Measurements from ENCODE around the gene YY1.
A peak's percentile ranks its signal among the peaks of the same experiment; 100 is the strongest.
"Not testable (repeated sequence)": the region's sequence is repeated elsewhere in the genome, so short reads cannot be mapped to it uniquely, and the experiment has no call there.

Gene YY1

DNA sequence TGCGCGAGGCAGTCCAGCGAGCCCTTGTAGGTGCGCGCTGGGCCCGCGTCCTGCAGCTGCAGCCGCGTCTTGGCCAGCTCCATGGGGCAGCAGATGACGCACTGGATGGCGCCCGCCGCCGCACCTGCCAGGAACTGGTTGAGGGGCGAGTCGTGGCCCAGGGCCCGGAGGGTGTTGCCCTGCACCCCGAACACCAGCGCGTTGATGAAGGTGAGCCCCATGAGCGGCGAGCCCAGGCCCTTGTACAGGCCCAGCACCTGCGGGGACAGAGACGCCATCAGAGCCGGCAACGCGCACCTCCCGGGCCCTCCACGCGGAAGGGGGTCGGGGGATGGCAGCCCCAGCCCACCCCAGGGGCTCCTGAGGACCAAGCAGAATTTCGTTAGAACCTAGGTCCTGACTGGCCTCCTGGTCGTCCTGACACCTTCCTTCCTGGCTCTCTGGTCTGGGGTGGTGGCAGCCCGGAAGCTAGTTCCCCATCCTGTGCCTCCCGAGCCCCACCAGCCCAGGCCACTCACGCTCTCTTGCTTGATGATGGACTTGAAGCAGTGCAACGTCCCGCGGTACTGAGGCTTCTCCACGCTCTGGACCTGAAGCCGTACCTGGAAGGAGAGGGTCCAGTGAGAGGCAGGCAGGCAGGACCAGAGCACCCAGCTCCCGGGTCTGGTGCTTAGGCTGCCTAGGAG lies 54.0 kb downstream of the YY1 start:
- H3K27ac ChIP-seq (ENCODE audit: low read depth, low read length): no peak overlapping the region
- H3K4me3 ChIP-seq (ENCODE audit: low read length): no peak overlapping the region
- peaks cover 15% of the 10 kb centered on the region for H3K4me1 ChIP-seq (ENCODE audit: control insufficient read depth, insufficient read depth, low read length)
- peaks cover 2% of the 10 kb centered on the region for H3K36me3 ChIP-seq (ENCODE audit: control insufficient read depth, insufficient read depth, low read length)
- no peak overlapping the region for H3K9ac ChIP-seq (ENCODE audit: low read length)
- no peaks in the 10 kb centered on the region for H3K27me3 ChIP-seq (ENCODE audit: control insufficient read depth, insufficient read depth, low read length)

DNA sequence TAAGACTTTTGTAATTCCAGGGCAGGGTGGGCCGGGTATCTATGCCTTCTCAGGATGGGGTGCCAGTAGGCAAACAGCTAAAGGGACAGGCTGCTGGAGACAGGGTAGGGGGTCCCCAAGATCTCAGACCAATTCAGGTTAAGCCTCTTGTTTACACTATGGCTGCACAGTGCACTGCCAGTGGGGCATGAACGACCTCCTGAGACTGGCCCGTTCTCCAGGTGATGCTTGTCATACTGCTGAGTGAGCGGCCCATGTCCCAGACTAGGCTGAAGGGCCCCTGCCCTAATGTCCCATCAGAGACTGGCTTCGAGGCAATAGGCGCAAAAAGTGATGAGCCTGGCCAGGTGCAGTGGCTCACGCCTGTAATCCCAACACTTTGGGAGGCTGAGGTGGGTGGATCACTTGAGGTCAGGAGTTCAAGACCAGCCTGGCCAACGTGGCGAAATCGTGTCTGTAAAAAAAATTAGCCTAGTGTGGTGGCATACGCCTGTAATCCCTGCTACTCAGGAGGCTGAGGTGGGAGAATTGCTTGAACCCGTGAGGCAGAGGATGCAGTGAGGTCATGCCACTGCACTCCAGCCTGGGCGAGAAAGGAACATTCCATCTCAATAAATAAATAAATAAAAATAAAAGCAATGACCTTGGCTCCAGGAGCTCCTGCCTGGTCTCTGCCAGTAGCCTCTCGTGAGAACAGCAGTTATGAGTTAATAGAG lies 54.7 kb downstream of the YY1 start:
- no peak overlapping the region for H3K9ac ChIP-seq (ENCODE audit: low read length)
- H3K4me3 ChIP-seq (ENCODE audit: low read length): no peak overlapping the region
- peaks cover 2% of the 10 kb centered on the region for H3K36me3 ChIP-seq (ENCODE audit: control insufficient read depth, insufficient read depth, low read length)
- no peak overlapping the region for H3K27ac ChIP-seq (ENCODE audit: low read depth, low read length)
- H3K27me3 ChIP-seq (ENCODE audit: control insufficient read depth, insufficient read depth, low read length): no peaks in the 10 kb centered on the region
- peaks cover 17% of the 10 kb centered on the region for H3K4me1 ChIP-seq (ENCODE audit: control insufficient read depth, insufficient read depth, low read length)

DNA sequence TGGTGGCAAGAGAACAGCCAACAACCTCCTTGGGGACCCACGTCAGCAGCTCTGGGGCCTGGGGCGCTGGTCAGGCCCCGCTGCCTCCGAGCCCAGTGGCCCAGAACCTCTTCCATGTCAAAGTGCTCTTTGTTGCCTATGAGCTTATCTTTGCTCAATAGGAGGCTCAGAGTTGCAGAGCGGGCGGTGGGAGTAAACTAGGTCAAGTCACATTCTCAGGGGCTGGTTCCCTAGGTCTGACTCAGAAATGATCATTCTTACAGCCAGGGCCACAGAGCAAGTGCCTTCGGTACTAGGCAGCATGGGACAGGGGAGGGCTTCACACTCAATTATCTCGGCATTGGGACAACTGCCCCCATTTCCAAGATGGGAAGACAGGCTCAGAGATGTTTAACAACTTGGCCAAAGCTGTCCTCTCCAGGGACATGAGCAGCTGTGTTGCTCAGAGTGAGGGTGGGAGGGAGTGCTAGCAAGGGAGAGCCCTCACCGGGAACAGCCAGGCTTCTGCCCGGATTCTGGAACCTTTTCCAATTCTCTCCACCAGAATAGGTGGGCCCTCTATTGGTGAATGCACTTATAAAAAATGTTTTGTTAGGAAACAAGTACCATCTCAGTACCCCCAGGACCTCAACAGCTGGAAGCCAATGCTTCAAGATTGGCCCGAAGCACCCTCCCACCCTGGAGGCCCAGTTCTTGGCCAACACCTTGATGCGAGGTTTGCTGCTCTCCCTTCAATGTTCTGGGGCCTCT lies 55.4 kb downstream of the YY1 start:
- Histone ChIP-seq H3K4me3 (ENCODE audit: low read length) (no peak overlapping the region), H3K27me3 (ENCODE audit: control insufficient read depth, insufficient read depth, low read length) (no peaks in the 10 kb centered on the region), H3K36me3 (ENCODE audit: control insufficient read depth, insufficient read depth, low read length) (peaks cover 2% of the 10 kb centered on the region), H3K4me1 (ENCODE audit: control insufficient read depth, insufficient read depth, low read length) (peaks cover 17% of the 10 kb centered on the region), H3K27ac (ENCODE audit: low read depth, low read length) (no peak overlapping the region), H3K9ac (ENCODE audit: low read length) (no peak overlapping the region)

DNA sequence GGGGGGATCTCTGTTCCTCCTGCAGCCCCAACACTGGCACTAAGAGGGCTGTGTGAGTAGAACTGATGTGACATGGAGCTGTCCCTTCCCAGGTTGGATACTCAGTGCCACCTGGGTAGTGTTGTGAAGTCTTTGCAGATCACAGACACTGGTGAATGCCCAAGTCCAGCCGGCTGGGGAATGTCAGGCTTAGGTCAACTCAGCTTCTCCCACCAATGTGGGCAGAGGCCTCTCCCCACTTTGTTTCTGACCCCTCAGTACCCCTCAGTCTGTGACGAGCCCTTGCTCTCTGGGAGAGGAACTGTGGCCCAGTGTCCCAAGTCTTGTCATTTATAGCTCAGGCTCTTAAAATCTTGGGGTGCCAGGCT lies 56.0 kb downstream of the YY1 start:
- Histone ChIP-seq H3K36me3 (ENCODE audit: control insufficient read depth, insufficient read depth, low read length) (peaks cover 2% of the 10 kb centered on the region), H3K27me3 (ENCODE audit: control insufficient read depth, insufficient read depth, low read length) (no peaks in the 10 kb centered on the region), H3K4me3 (ENCODE audit: low read length) (no peak overlapping the region), H3K27ac (ENCODE audit: low read depth, low read length) (no peak overlapping the region), H3K4me1 (ENCODE audit: control insufficient read depth, insufficient read depth, low read length) (peaks cover 17% of the 10 kb centered on the region), H3K9ac (ENCODE audit: low read length) (no peak overlapping the region)

DNA sequence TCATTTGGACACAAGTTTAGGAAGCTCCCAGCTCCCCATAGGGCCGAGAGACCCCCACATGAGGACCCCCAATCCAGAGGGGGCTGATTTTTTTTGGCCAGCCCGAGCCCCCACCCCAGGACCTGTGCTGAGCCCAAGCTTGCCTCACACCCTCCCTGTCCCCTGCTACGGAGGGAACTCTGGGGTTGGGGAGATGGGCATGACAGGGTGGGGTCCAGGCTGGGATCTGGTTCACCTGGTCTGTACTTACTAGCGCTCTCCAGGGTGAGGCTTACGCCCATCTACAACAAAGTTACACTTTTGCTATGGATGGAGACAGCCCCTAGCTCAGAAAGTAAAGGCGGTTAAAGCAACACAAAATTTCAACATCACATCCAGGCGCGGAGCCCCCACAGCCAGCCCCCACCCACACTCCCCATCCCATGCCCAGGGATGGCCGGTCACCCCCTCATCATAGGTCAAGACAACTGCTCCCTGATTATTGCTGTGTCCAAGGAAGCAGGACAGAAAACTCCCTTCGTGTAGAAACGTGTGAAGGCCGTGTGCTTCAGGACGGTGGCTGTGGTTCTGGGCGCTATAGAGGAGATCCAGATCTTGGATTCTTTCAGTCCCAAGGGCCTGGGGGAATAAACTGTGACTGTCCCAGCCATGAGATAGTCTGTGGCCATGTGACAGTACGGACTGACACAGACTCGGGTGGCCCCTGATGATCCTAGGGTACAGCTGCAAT lies 56.6 kb downstream of the YY1 start:
- Histone ChIP-seq H3K27ac (ENCODE audit: low read depth, low read length) (no peak overlapping the region), H3K4me1 (ENCODE audit: control insufficient read depth, insufficient read depth, low read length) (peaks cover 17% of the 10 kb centered on the region), H3K4me3 (ENCODE audit: low read length) (no peak overlapping the region)

DNA sequence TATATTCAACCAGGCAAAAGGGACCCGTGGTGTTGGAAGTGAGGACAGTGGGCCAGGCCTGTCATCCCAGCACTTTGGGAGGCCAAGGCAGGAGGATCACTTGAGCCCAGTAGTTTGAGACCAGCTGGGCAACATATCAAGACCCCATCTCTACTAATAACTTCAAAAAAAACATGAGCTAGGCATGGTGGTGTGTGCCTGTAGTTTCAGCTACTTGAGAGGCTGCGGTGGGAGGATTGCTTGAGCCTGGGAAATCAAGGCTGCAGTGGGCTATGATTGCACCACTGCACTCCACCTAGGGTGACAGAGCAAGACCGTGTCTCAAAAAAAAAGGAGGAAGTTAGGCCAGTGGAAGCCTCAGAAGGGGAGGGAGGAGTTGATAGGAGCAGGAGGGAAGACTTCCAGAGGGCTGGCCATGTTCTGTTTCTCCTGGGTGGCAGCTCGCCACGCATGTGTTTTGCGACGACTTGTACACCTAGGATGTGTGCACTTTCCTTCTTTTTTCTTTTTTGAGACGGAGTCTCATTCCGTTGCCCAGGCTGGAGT lies 57.2 kb downstream of the YY1 start:
- Histone ChIP-seq H3K36me3 (ENCODE audit: control insufficient read depth, insufficient read depth, low read length) (no peaks in the 10 kb centered on the region), H3K9ac (ENCODE audit: low read length) (no peak overlapping the region), H3K4me3 (ENCODE audit: low read length) (no peak overlapping the region), H3K27me3 (ENCODE audit: control insufficient read depth, insufficient read depth, low read length) (no peaks in the 10 kb centered on the region), H3K27ac (ENCODE audit: low read depth, low read length) (peak overlapping the region; percentile 34), H3K4me1 (ENCODE audit: control insufficient read depth, insufficient read depth, low read length) (peaks cover 17% of the 10 kb centered on the region)

More for the DNA sequence above, 56.6 kb downstream of the YY1 start:
- Histone ChIP-seq H3K9ac (ENCODE audit: low read length) (no peak overlapping the region), H3K36me3 (ENCODE audit: control insufficient read depth, insufficient read depth, low read length) (peaks cover 2% of the 10 kb centered on the region), H3K27me3 (ENCODE audit: control insufficient read depth, insufficient read depth, low read length) (no peaks in the 10 kb centered on the region)

DNA sequence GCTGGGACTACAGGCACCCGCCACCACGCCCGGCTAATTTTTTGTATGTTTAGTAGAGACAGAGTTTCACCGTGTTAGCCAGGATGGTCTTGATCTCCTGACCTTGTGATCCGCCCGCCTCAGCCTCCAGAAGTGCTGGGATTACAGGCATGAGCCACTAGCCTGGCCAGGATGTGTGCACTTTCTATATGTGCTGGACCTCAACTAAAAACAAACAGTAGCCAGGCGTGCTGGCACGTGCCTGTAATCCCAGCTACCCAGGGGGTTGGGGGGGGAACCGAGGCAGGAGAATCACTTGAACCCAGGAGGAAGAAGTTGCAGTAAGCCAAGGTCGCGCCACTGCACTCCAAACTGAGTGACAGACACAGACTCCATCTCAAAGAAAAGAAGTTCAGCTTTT lies 57.8 kb downstream of the YY1 start:
- H3K36me3 ChIP-seq (ENCODE audit: control insufficient read depth, insufficient read depth, low read length); H3K27me3 ChIP-seq (ENCODE audit: control insufficient read depth, insufficient read depth, low read length); H3K9ac ChIP-seq (ENCODE audit: low read length): not testable (repeated sequence)
- peak overlapping the region; percentile 42 for H3K4me3 ChIP-seq (ENCODE audit: low read length)
- H3K4me1 ChIP-seq (ENCODE audit: control insufficient read depth, insufficient read depth, low read length): peaks cover 17% of the 10 kb centered on the region
- H3K27ac ChIP-seq (ENCODE audit: low read depth, low read length): peak overlapping the region; percentile 89

DNA sequence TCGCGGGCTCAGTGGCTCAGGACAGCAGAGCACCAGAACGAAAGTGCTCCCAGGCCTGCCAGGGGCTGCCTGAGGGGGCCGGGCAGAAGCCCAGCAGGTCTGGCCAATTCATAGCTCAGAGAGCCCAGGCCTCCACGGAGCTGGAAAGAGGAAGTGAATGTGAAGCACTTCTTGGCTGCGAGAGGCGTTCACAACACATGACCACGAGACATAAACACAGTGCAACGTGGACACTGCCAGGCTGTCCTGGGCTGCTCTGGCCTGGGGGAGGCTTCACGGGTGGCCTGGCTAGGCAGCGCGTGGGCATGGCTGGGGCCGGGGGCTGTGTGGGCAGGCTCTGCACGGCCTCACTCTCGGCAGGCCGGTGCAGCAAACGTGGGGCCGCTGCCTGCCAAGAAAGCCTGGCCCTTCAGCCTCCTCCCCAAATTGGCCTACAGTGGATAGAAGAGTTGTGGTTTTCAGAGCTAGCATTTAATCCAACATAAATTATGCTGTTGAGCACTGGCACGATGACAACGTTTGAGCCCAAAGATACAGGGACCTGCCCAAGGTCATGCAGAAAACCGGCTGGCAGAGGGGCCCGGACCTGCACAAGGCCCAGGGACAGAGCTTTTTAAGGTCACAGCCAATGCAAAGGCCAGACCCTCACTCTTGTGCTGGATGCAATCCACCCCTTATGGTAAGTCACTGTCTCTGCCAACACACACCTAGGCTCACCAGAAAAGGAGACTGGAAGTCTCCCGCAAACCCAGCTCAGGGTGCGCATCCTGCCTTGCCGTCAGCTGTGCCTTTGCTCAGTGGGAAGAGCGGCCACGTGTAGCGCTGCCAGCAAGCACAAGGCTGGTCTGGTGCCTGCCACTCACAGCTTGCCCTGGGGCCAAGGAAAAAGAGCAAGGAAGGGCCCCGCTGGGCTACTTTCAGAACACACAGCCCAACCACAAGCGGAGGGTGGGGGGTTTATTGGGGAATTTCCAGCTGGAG lies 58.7 kb downstream of the YY1 start:
- Histone ChIP-seq H3K27ac (ENCODE audit: low read depth, low read length) (peak overlapping the region; percentile 89), H3K4me1 (ENCODE audit: control insufficient read depth, insufficient read depth, low read length) (peaks cover 17% of the 10 kb centered on the region), H3K9ac (ENCODE audit: low read length) (no peak overlapping the region), H3K4me3 (ENCODE audit: low read length) (peak overlapping the region; percentile 42), H3K36me3 (ENCODE audit: control insufficient read depth, insufficient read depth, low read length) (no peaks in the 10 kb centered on the region), H3K27me3 (ENCODE audit: control insufficient read depth, insufficient read depth, low read length) (no peaks in the 10 kb centered on the region)

DNA sequence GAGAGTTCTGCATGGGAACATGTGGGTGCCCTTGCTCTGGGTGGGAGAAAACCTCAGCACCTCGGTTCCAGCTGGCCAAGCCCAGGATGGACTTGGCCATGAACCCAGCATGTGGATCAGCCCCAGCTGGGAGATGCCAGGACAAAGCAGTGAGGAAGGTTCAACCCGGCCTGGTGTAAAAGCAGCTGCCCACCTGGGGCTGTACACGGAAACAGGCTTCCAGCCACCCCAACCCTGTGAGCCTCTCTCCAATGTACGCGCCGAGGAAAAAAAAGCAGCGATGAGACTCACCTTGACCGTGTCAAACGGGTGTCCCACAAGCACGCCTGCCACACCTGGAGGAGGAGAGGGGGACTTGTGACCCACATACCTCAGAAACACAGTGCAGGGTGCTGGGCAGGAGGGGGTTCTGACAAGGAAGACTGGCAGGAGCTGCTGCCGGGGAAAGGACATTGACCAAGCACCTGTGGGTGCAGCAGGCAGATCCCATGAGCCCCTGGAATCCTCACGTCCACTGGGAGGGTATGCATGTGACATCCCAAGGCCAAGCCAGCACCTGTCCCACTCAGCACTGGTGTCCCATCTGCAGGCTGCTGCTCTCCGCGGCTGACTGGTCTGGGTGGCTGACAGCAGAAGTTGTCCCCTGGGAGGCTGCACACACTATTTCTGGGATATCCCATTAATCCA lies 59.8 kb downstream of the YY1 start:
- H3K9ac ChIP-seq (ENCODE audit: low read length): no peak overlapping the region
- no peaks in the 10 kb centered on the region for H3K36me3 ChIP-seq (ENCODE audit: control insufficient read depth, insufficient read depth, low read length)
- no peak overlapping the region for H3K4me3 ChIP-seq (ENCODE audit: low read length)
- H3K27me3 ChIP-seq (ENCODE audit: control insufficient read depth, insufficient read depth, low read length): no peaks in the 10 kb centered on the region
- peaks cover 17% of the 10 kb centered on the region for H3K4me1 ChIP-seq (ENCODE audit: control insufficient read depth, insufficient read depth, low read length)
- H3K27ac ChIP-seq (ENCODE audit: low read depth, low read length): no peak overlapping the region

DNA sequence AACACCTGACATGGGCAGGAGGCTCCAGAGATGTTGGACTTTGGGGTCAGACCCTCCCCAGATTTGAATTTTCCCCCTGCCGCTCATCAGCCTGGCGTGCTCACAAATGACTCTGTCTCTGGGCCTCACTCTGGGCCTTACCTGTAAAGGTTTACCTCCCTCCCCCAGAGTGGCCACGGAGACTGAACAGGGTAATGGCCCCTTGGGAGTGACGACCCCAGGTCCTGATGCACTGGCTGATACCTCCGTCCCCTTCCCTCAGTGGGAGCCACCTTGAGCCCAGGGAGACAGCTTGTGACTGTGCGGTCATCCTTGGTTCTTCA lies 60.3 kb downstream of the YY1 start:
- H3K27me3 ChIP-seq (ENCODE audit: control insufficient read depth, insufficient read depth, low read length): no peaks in the 10 kb centered on the region
- no peaks in the 10 kb centered on the region for H3K36me3 ChIP-seq (ENCODE audit: control insufficient read depth, insufficient read depth, low read length)
- no peak overlapping the region for H3K27ac ChIP-seq (ENCODE audit: low read depth, low read length)
- peaks cover 17% of the 10 kb centered on the region for H3K4me1 ChIP-seq (ENCODE audit: control insufficient read depth, insufficient read depth, low read length)
- H3K4me3 ChIP-seq (ENCODE audit: low read length): no peak overlapping the region
- no peak overlapping the region for H3K9ac ChIP-seq (ENCODE audit: low read length)

DNA sequence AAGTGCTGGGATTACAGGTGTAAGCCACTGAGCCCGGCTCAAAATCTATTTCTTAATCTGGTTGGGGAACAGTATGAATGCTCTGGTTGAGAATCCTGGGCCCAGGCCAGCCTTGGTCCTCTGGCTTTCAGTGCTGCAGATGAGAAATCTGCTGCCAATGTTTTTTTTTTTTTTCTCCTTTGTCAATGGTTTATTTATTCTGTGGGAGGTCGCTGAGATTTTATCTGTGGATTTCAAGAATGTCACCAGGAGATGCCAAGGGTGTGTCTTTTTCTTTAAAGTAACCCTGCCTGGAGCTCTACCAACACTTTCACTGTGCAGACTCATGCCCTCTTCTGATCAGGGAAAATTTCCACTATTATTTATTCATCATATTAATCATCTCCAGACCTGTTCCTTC lies 63.7 kb downstream of the YY1 start:
- Histone ChIP-seq H3K27me3 (ENCODE audit: control insufficient read depth, insufficient read depth, low read length) (no peaks in the 10 kb centered on the region), H3K4me3 (ENCODE audit: low read length) (no peak overlapping the region), H3K9ac (ENCODE audit: low read length) (no peak overlapping the region), H3K36me3 (ENCODE audit: control insufficient read depth, insufficient read depth, low read length) (no peaks in the 10 kb centered on the region), H3K27ac (ENCODE audit: low read depth, low read length) (no peak overlapping the region), H3K4me1 (ENCODE audit: control insufficient read depth, insufficient read depth, low read length) (peaks cover 10% of the 10 kb centered on the region)

All from rectal smooth muscle tissue (tissue), 1 donor.